ENCODE measurements around the gene IRF2BP1. TPM values are rescaled to one million over a fixed set of nuclear protein-coding genes. Genes with fewer than 3 reads are reported as not detected.

IRF2BP1 gene
- total and polyA plus RNA-seq, 5 donors from 2014 or later, result 4.5 to 21.2 (median 5.6) TPM

DNA sequence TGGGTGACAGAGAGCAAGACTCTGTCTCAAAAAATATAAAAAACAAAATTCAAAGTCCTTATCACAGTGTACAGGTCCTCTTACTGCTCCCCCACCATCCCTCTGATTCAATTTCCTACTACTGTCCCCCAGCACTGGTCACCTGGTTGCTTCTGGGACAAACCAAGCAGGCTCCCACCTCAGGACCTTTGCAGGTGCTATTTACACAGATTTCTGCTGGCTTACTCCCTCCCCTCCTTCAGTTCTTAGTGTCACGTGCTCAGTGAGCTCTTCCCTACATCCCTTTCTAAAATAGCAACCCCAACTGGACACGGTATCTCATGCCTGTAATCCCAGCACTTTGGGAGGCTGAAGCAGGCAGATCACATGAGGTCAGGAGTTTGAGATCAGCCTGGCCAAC, 6.0 kb downstream of the IRF2BP1 start:
- Histone ChIP-seq H3K36me3 (ENCODE audit: control insufficient read depth, insufficient read depth, low read length) (no peaks in the 10 kb centered on the region), H3K4me3 (ENCODE audit: low read depth, low read length) (no peak overlapping the region), H3K27ac (ENCODE audit: insufficient read depth, low read length, poor library complexity, severe bottlenecking) (no peak overlapping the region), H3K4me1 (ENCODE audit: control insufficient read depth, insufficient read depth, low read length, poor library complexity, severe bottlenecking) (peaks cover 41% of the 10 kb centered on the region), H3K27me3 (ENCODE audit: control insufficient read depth, insufficient read depth, low read length) (peaks cover 3% of the 10 kb centered on the region), H3K9me3 (ENCODE audit: control insufficient read depth in 2 of 2, low read length in 2 of 2) (no peaks in the 10 kb centered on the region)
- DNase-seq (no peak), ATAC-seq (ENCODE audit: low read depth in 2 of 2) (no peak)
- Mint-ChIP-seq H3K27ac (no peak overlapping the region), H3K9me3 (no peaks in the 10 kb centered on the region), H3K4me3 (no peak overlapping the region), H3K4me1 (peaks cover 0 to 33% (median 18%) of the 10 kb centered on the region in 4 donors), H3K36me3 (peaks cover 8% of the 10 kb centered on the region), H3K27me3 (peaks cover 14% of the 10 kb centered on the region)

DNA sequence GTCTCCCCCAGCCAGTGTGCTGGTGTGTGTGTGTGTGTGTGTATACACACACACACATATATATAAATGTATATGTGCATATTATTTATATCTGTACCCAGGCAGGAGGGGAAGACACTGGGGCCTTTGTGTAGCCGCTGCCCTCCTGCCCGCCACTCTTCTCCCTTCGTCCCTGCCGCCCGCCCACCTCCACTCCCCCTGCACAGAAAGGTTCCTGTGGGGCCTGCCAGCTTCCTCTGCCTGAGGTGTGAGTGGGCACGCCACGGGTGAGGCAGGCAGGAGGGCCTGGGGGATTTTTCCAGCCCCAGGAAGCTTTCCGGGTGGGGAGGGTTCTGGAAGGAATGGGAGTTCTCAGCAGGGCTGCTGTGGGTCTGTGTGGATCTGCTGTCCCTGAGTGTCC, 6.9 kb downstream of the IRF2BP1 start:
- peak overlapping the region in 1 of 4 donors; percentile 67 for H3K4me3 Mint-ChIP-seq
- H3K4me3 ChIP-seq (ENCODE audit: low read depth, low read length), result no peak overlapping the region
- DNase-seq (no peak), ATAC-seq (ENCODE audit: low read depth in 2 of 2) (no peak)
- peaks cover 0 to 30% (median 18%) of the 10 kb centered on the region in 4 donors for H3K4me1 Mint-ChIP-seq
- no peaks in the 10 kb centered on the region for H3K9me3 Mint-ChIP-seq
- H3K4me1 ChIP-seq (ENCODE audit: control insufficient read depth, insufficient read depth, low read length, poor library complexity, severe bottlenecking), result peaks cover 32% of the 10 kb centered on the region
- H3K27ac Mint-ChIP-seq, result no peak overlapping the region
- no peaks in the 10 kb centered on the region for H3K9me3 ChIP-seq (ENCODE audit: control insufficient read depth in 2 of 2, low read length in 2 of 2)
- peaks cover 14% of the 10 kb centered on the region for H3K27me3 Mint-ChIP-seq
- H3K27ac ChIP-seq (ENCODE audit: insufficient read depth, low read length, poor library complexity, severe bottlenecking), result no peak overlapping the region
- H3K27me3 ChIP-seq (ENCODE audit: control insufficient read depth, insufficient read depth, low read length), result peaks cover 3% of the 10 kb centered on the region
- H3K36me3 Mint-ChIP-seq, result peaks cover 8% of the 10 kb centered on the region
- H3K36me3 ChIP-seq (ENCODE audit: control insufficient read depth, insufficient read depth, low read length), result no peaks in the 10 kb centered on the region

DNA sequence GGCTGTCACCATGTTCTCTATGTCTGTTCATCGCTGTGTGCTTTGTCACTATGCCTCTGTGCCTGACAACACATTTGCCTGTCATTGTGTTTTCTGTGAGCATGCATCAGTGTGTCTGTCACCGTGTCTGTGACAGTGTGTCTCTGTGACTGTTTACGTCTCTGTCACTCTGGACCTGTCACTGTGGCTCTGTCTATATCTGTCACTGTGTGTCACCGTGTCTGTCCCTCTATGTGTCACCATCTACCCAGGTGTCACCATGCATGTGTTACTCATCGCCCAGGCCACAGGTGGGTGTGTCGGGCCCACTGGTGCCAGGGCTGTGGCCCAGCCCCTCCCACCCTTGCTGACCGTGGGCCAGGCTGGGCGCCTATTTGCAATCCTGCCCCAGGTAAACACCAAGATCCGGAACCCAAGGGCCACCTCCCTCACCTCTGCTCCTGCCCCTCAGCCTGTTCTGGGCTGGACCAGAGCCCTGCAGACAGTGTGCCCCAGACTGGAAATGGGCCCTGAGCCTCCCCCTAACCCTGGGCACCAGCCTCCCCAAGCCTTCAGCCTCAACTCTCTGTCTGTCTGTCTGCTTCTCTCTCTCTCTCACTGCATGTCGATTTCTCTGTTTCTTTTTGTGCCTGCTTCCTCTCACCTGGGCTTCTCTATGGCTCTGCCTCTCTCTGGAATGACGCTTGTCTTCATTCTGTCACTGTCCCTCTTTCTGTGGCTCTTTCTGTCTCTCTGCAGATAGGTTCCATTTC, 7.7 kb downstream of the IRF2BP1 start:
- peaks cover 3% of the 10 kb centered on the region for H3K27me3 ChIP-seq (ENCODE audit: control insufficient read depth, insufficient read depth, low read length)
- no peaks in the 10 kb centered on the region for H3K9me3 ChIP-seq (ENCODE audit: control insufficient read depth in 2 of 2, low read length in 2 of 2)
- H3K4me3 ChIP-seq (ENCODE audit: low read depth, low read length), result no peak overlapping the region
- Mint-ChIP-seq H3K4me3 (peak overlapping the region in 1 of 4 donors; percentile 13), H3K36me3 (peaks cover 4% of the 10 kb centered on the region), H3K27ac (no peak overlapping the region), H3K9me3 (no peaks in the 10 kb centered on the region), H3K27me3 (peaks cover 12% of the 10 kb centered on the region), H3K4me1 (peaks cover 0 to 22% (median 14%) of the 10 kb centered on the region in 4 donors)
- DNase-seq (no peak), ATAC-seq (ENCODE audit: low read depth in 2 of 2) (no peak)
- peaks cover 24% of the 10 kb centered on the region for H3K4me1 ChIP-seq (ENCODE audit: control insufficient read depth, insufficient read depth, low read length, poor library complexity, severe bottlenecking)
- H3K36me3 ChIP-seq (ENCODE audit: control insufficient read depth, insufficient read depth, low read length), result no peaks in the 10 kb centered on the region
- H3K27ac ChIP-seq (ENCODE audit: insufficient read depth, low read length, poor library complexity, severe bottlenecking), result no peak overlapping the region

DNA sequence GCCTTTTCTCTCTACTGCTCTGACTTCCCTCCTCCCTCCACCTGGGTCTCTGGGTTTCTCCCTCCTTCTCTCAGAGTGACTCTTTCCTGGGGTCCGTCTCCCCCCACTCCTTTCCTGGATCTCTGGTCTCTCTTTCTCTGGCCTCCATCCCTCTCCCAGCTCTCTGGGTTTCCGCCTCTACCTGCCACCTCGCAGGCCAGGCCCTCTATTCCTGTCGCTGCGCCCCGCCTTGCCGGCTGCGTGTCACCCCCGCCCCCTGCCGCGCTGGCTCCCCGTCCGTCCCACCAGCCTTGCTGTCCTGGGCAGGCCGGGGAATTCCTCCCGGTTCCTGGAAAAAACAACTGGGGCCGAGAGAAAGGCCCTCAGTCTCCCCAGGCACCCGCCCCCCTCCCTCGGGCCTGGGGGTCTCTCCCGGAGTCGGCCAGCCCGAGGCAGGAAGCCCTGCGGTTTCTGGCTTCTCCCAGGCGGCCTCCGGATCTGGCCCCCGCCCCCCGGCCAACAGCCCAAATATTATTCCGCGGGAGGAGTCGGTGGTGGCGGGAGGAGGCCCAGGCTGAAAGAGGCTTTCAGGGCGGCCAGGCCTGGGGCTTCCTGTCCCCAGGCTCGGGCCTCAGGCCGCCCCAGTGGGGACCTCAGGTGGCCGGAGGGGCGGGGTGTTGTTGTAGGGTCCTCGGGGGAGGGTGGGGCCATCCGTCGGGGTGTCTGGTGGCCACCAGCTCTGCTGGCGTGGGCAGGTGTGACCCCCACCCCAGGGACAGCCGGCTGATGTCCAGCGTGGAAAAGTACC, 9.3 kb downstream of the IRF2BP1 start:
- Mint-ChIP-seq H3K4me3 (peak overlapping the region in 3 of 4 donors; percentile 0 to 66 (median 13)), H3K36me3 (peaks cover 2% of the 10 kb centered on the region), H3K9me3 (no peaks in the 10 kb centered on the region), H3K27me3 (peaks cover 10% of the 10 kb centered on the region), H3K4me1 (peaks cover 0 to 16% (median 9%) of the 10 kb centered on the region in 4 donors), H3K27ac (peak overlapping the region in 2 of 3 donors; percentile 3 to 12)
- peaks cover 3% of the 10 kb centered on the region for H3K27me3 ChIP-seq (ENCODE audit: control insufficient read depth, insufficient read depth, low read length)
- H3K4me1 ChIP-seq (ENCODE audit: control insufficient read depth, insufficient read depth, low read length, poor library complexity, severe bottlenecking), result peaks cover 12% of the 10 kb centered on the region
- DNase-seq, result peak in 1 of 3 donors; percentile 27
- no peaks in the 10 kb centered on the region for H3K36me3 ChIP-seq (ENCODE audit: control insufficient read depth, insufficient read depth, low read length)
- H3K27ac ChIP-seq (ENCODE audit: insufficient read depth, low read length, poor library complexity, severe bottlenecking), result no peak overlapping the region
- ATAC-seq (ENCODE audit: low read depth in 2 of 2), result peak; percentile 10 to 59
- H3K4me3 ChIP-seq (ENCODE audit: low read depth, low read length), result no peak overlapping the region
- H3K9me3 ChIP-seq (ENCODE audit: control insufficient read depth in 2 of 2, low read length in 2 of 2), result no peaks in the 10 kb centered on the region

DNA sequence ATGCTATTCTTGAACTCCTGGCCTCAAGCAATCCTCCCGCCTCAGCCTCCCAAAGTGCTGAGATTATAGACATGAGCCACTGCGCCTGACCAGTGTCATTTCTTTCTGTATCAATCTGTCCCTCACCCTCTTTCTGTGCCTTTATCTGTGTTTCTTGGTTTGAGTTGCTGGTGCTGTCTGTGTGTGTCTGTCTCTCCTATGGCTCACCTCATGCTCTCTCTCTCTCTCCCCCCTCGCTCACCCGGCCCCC, 9.9 kb downstream of the IRF2BP1 start:
- Histone ChIP-seq H3K4me3 (ENCODE audit: low read depth, low read length) (no peak overlapping the region), H3K4me1 (ENCODE audit: control insufficient read depth, insufficient read depth, low read length, poor library complexity, severe bottlenecking) (peaks cover 12% of the 10 kb centered on the region), H3K9me3 (ENCODE audit: control insufficient read depth in 2 of 2, low read length in 2 of 2) (no peaks in the 10 kb centered on the region), H3K27ac (ENCODE audit: insufficient read depth, low read length, poor library complexity, severe bottlenecking) (no peak overlapping the region), H3K36me3 (ENCODE audit: control insufficient read depth, insufficient read depth, low read length) (no peaks in the 10 kb centered on the region), H3K27me3 (ENCODE audit: control insufficient read depth, insufficient read depth, low read length) (peaks cover 3% of the 10 kb centered on the region)
- DNase-seq (peak in 1 of 3 donors; percentile 37), ATAC-seq (ENCODE audit: low read depth in 2 of 2) (peak; percentile 41 to 56)
- Mint-ChIP-seq H3K4me1 (peaks cover 0 to 16% (median 6%) of the 10 kb centered on the region in 4 donors), H3K27ac (peak overlapping the region in 2 of 3 donors; percentile 3 to 12), H3K36me3 (no peaks in the 10 kb centered on the region), H3K4me3 (peak overlapping the region; percentile 0 to 66 (median 28)), H3K9me3 (no peaks in the 10 kb centered on the region), H3K27me3 (peaks cover 10% of the 10 kb centered on the region)

DNA sequence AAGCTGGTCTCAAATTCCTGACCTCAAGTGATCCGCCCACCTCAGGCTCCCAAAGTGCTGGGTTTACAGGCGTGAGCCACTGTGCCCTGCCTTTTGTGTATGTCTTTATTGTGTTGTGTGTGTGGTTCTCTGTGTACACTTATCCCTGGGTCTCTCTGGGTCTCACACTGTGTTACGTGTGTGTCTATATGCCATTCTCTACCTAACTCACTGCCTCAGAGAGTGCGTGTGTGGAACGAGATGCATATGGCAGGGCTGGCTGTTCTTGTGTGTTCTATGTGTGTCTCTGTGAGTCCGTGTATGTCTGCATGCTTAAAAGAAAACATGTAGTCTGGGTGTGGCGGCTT, 11.3 kb downstream of the IRF2BP1 start:
- no peak overlapping the region for H3K27ac ChIP-seq (ENCODE audit: insufficient read depth, low read length, poor library complexity, severe bottlenecking)
- no peak overlapping the region for H3K4me3 ChIP-seq (ENCODE audit: low read depth, low read length)
- no peaks in the 10 kb centered on the region for H3K36me3 ChIP-seq (ENCODE audit: control insufficient read depth, insufficient read depth, low read length)
- H3K36me3 Mint-ChIP-seq, result no peaks in the 10 kb centered on the region
- no peak overlapping the region for H3K27ac Mint-ChIP-seq
- peaks cover 0 to 16% (median 5%) of the 10 kb centered on the region in 4 donors for H3K4me1 Mint-ChIP-seq
- peaks cover 3% of the 10 kb centered on the region for H3K27me3 ChIP-seq (ENCODE audit: control insufficient read depth, insufficient read depth, low read length)
- peaks cover 10% of the 10 kb centered on the region for H3K27me3 Mint-ChIP-seq
- DNase-seq (no peak), ATAC-seq (ENCODE audit: low read depth in 2 of 2) (no peak)
- H3K4me1 ChIP-seq (ENCODE audit: control insufficient read depth, insufficient read depth, low read length, poor library complexity, severe bottlenecking), result peaks cover 12% of the 10 kb centered on the region
- no peaks in the 10 kb centered on the region for H3K9me3 ChIP-seq (ENCODE audit: control insufficient read depth in 2 of 2, low read length in 2 of 2)
- H3K4me3 Mint-ChIP-seq, result peak overlapping the region in 1 of 4 donors; percentile 53
- H3K9me3 Mint-ChIP-seq, result no peaks in the 10 kb centered on the region

DNA sequence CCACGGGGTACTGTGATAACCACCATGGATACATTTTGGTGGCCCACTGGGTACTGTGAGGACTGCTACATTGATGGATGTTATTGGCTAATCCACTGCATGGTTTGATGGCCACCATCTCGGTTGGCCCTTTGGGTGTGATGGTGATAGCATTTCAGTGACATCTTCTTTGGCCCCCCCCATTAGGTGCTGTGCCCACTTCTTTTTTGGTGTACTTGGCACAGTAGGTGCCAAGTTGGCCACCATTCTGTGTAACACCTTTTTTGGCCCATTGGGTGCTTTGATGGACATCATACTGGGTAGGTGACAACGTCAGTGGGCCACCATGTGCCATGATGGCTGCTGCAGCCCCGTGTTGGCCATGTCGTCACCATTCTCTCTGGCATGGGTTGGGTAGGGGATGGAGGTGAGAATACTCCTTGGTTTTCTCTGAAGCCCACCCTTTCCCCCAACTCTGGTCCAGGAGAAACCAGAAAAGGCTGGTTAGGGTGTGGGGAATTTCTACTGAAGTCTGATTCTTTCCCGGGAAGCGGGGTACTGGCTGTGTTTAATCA, 12.6 kb downstream of the IRF2BP1 start:
- no peak overlapping the region for H3K4me3 ChIP-seq (ENCODE audit: low read depth, low read length)
- no peaks in the 10 kb centered on the region for H3K36me3 Mint-ChIP-seq
- DNase-seq, result no peak
- H3K9me3 ChIP-seq (ENCODE audit: control insufficient read depth in 2 of 2, low read length in 2 of 2), result no peaks in the 10 kb centered on the region
- H3K27me3 ChIP-seq (ENCODE audit: control insufficient read depth, insufficient read depth, low read length), result peaks cover 3% of the 10 kb centered on the region
- no peaks in the 10 kb centered on the region for H3K9me3 Mint-ChIP-seq
- H3K27ac ChIP-seq (ENCODE audit: insufficient read depth, low read length, poor library complexity, severe bottlenecking), result no peak overlapping the region
- H3K27ac Mint-ChIP-seq, result no peak overlapping the region
- H3K36me3 ChIP-seq (ENCODE audit: control insufficient read depth, insufficient read depth, low read length), result no peaks in the 10 kb centered on the region
- peaks cover 0 to 13% (median 5%) of the 10 kb centered on the region in 4 donors for H3K4me1 Mint-ChIP-seq
- H3K4me1 ChIP-seq (ENCODE audit: control insufficient read depth, insufficient read depth, low read length, poor library complexity, severe bottlenecking), result peaks cover 12% of the 10 kb centered on the region
- peaks cover 10% of the 10 kb centered on the region for H3K27me3 Mint-ChIP-seq
- ATAC-seq (ENCODE audit: low read depth in 2 of 2), result no peak
- H3K4me3 Mint-ChIP-seq, result peak overlapping the region in 1 of 4 donors; percentile 34

Data from CD4-positive, CD25-positive, alpha-beta regulatory T cell (primary cell).